HepG2 (cell line): ENCODE data around the gene SEMA6D.

Source experiments
- HBP1 ChIP-seq: IDR thresholded peaks from 2 replicates; pipeline ENCODE4 v1.6.1; 2016; ENCODE audit warnings: low read depth, control low read depth
- NCOA5 ChIP-seq: sonication (generic); formaldehyde crosslinking; IDR thresholded peaks from 2 replicates; pipeline ENCODE4 v1.4.0; 2020; ENCODE audit warnings: missing genetic modification reagents
- NCOR1 ChIP-seq: fragments of 200-600 bp; sonication (generic); IDR thresholded peaks from 2 replicates; pipeline ENCODE4 v1.7.0; 2017; ENCODE audit warnings: antibody characterized with exemption, low read length, borderline replicate concordance
- PHF8 ChIP-seq: sonication (generic); formaldehyde crosslinking; IDR thresholded peaks from 2 replicates; pipeline ENCODE4 v1.5.0; 2020; ENCODE audit warnings: missing genetic modification reagents
- POLR2A ChIP-seq, 2 experiments: IDR thresholded peaks; 2 replicates each; pipeline ENCODE4 v1.6.1; 2011; ENCODE audit warnings: low read depth in 2 of 2, low read length in 2 of 2, mild to moderate bottlenecking in 1 of 2, moderate library complexity in 1 of 2; ENCODE audit not compliant: insufficient read depth in 1 of 2
- RAD21 ChIP-seq: fragments of 450-650 bp; formaldehyde crosslinking; IDR thresholded peaks from 2 replicates; pipeline ENCODE4 v1.5.0; 2020; ENCODE audit warnings: mild to moderate bottlenecking
- RFX5 ChIP-seq: IDR thresholded peaks from 2 replicates; pipeline ENCODE4 v1.6.1; 2011; ENCODE audit warnings: low read depth, low read length, improper control_type of control experiment
- ZNF646 ChIP-seq: sonication (generic); formaldehyde crosslinking; IDR thresholded peaks from 2 replicates; pipeline ENCODE4 v1.9.0; 2021; ENCODE audit warnings: mild to moderate bottlenecking, missing genetic modification reagents

GRCh38 chr15:47764666-47765065 is 47.4 kb downstream of the SEMA6D start:
- TF ChIP-seq HBP1 = no peak
- no peak for TF ChIP-seq POLR2A (IDR thresholded peaks at IDR 0.05; ENCODE audit: insufficient read depth in 1 of 2, low read depth in 2 of 2, low read length in 2 of 2)
- no peak for TF ChIP-seq ZNF646 (CRISPR knock-in tag)
- TF ChIP-seq RAD21 (CRISPR knock-in tag) = no peak
- TF ChIP-seq NCOA5 = no peak
- no peak for TF ChIP-seq PHF8 (CRISPR knock-in tag)
- no peak for TF ChIP-seq NCOR1
- TF ChIP-seq RFX5 = no peak
